Measurements from ENCODE around the gene TSPAN19. TPM values are rescaled to one million over a fixed set of nuclear protein-coding genes. Genes with fewer than 3 reads are reported as not detected.
"Not testable (repeated sequence)": the region's sequence is repeated elsewhere in the genome, so short reads cannot be mapped to it uniquely, and the experiment has no call there.

TSPAN19 gene
- total and polyA plus RNA-seq, 8 donors: 0.15 to 0.57 (median 0.44) TPM; not detected in 4

DNA sequence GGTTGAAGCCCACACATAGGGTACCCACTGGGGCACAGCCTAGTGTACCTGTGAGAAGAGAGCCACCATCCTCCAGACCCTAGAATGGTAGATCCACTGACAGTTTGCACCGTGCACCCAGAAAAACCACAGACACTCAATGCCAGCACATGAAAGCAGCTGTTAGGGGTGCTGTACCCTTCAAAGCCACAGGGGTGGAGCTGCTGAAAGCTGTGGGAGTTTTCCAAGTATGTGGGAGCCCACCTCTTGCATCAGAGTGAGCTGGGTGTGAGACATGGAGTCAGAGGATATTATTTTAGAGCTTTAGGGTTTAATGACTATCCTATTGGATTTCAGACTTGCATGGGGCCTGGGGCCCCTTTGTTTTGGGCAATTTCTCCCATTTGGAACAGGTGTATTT, 30.5 kb downstream of the TSPAN19 start:
- intact Hi-C loops (cut with DNase I): no loop called here

DNA sequence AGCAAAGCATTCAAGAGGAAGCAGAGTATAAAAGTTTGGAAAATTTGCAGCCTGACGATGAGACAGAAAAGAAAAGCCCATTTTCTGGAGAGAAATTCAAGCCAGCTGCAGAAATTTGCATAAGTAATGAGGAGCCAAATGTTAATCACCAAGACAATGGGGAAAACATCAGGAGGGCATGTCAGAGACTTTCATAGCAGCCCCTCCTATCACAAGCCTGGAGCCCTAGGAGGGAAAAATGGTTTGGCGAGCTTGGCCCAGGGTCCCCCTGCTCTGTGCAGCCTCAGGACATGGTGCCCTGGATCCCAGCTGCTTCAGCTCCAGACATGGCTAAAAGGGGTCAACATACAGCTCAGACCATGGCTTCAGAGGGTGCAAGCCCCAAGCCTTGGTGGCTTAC, 31.0 kb downstream of the TSPAN19 start:
- H3K4me1 ChIP-seq; H3K4me3 ChIP-seq; ATAC-seq; H3K27ac ChIP-seq; H3K36me3 ChIP-seq; DNase-seq; H3K9me3 ChIP-seq; intact Hi-C loops (cut with DNase I); H3K27me3 ChIP-seq; FAIRE-seq: not testable (repeated sequence)
- WGBS, 2 donors: 74 to 95% methylated on average over 2 of the region's 2 CpGs

More for the DNA sequence above, 30.5 kb downstream of the TSPAN19 start:
- FAIRE-seq: no peak
- no peaks in the 10 kb centered on the region for H3K4me1 ChIP-seq
- ATAC-seq: no peak
- TF ChIP-seq, protein P1, sequence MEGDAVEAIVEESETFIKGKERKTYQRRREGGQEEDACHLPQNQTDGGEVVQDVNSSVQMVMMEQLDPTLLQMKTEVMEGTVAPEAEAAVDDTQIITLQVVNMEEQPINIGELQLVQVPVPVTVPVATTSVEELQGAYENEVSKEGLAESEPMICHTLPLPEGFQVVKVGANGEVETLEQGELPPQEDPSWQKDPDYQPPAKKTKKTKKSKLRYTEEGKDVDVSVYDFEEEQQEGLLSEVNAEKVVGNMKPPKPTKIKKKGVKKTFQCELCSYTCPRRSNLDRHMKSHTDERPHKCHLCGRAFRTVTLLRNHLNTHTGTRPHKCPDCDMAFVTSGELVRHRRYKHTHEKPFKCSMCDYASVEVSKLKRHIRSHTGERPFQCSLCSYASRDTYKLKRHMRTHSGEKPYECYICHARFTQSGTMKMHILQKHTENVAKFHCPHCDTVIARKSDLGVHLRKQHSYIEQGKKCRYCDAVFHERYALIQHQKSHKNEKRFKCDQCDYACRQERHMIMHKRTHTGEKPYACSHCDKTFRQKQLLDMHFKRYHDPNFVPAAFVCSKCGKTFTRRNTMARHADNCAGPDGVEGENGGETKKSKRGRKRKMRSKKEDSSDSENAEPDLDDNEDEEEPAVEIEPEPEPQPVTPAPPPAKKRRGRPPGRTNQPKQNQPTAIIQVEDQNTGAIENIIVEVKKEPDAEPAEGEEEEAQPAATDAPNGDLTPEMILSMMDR (IDR thresholded peaks at IDR 0.05): no peak
- no peaks in the 10 kb centered on the region for H3K9me3 ChIP-seq
- H3K36me3 ChIP-seq: no peaks in the 10 kb centered on the region
- DNase-seq: no peak
- no peak overlapping the region for H3K4me3 ChIP-seq
- H3K27me3 ChIP-seq: no peaks in the 10 kb centered on the region
- WGBS, 2 donors: 88 to 92% methylated on average over 1 of the region's 1 CpG
- H3K27ac ChIP-seq: no peak overlapping the region

DNA sequence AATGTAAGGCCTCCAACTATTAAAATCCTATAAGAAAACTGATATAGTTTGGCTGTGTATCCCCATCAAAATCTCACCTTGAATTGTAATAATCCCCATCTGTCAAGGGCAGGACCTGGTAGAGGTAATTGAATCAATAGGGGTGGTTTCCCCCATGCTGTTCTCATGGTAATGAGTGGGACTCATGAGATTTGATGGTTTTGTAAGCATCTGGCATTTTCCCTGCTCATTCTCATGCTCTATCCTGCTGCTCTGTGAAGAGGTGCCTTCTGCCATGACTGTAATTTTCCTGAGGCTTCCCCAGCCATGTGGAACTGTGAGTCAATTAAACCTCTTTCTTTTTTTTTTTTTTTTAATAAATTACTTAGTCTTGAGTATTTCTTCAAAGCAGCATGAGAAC, 31.9 kb downstream of the TSPAN19 start:
- no peak for FAIRE-seq

DNA sequence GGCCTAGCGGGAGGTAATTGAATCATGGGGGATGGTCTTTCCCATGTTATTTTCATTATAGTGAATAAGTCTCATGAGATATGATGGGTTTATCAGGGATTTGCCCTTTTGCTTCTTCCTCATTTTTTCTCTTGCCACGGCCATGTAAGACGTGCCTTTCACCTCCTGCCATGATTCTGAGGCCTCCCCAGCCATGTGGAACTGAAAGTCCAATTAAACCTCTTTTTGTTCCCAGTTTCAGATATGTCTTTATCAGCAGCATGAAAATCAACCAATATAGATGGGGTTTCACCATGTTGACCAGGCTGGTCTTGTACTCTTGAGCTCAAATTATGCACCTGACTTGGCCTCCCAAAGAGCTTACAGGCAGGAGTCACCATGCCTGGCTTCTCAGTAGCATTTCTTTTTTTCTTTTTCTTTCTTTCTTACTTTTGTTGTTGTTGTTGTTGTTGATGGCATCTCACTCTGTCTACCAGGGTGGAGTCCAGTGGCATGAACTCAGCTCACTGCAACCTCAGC, 33.2 kb downstream of the TSPAN19 start:
- no peaks in the 10 kb centered on the region for H3K4me1 ChIP-seq
- intact Hi-C loops (cut with DNase I): no loop called here
- no peaks in the 10 kb centered on the region for H3K36me3 ChIP-seq
- H3K27me3 ChIP-seq: no peaks in the 10 kb centered on the region
- no peak for FAIRE-seq
- no peak for ATAC-seq
- H3K9me3 ChIP-seq: no peaks in the 10 kb centered on the region
- H3K27ac ChIP-seq: no peak overlapping the region
- TF ChIP-seq, protein P1 (IDR thresholded peaks at IDR 0.05): no peak
- H3K4me3 ChIP-seq: no peak overlapping the region
- WGBS, 2 donors: 76 to 89% methylated on average over 3 of the region's 3 CpGs
- DNase-seq: no peak

More for the DNA sequence above, 31.9 kb downstream of the TSPAN19 start:
- H3K4me3 ChIP-seq: no peak overlapping the region
- no peak for ATAC-seq
- no peak for DNase-seq
- TF ChIP-seq, protein P1 (IDR thresholded peaks at IDR 0.05): no peak
- no peaks in the 10 kb centered on the region for H3K9me3 ChIP-seq
- H3K4me1 ChIP-seq: no peaks in the 10 kb centered on the region
- H3K27me3 ChIP-seq: no peaks in the 10 kb centered on the region
- intact Hi-C loops (cut with DNase I): no loop called here
- no peak overlapping the region for H3K27ac ChIP-seq
- no peaks in the 10 kb centered on the region for H3K36me3 ChIP-seq

DNA sequence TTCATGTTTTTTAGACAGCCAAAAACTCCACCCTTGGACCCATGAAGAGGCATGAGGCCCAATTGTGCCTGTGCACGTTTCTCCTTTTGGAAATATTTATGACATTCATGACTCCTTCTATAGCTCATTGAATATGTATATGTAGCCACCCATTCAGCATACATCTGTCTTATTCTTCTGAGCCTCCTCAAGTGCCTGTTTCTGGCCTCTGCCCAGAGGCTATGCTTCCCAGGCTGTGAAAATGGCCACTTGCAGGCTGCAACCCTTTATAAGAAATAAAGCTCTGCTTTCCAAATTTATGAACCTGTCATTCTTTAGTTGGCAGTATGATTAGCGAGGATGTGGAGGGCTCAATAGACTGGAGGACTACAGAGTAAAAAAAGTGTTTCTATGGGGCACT, 35.3 kb downstream of the TSPAN19 start:
- H3K36me3 ChIP-seq: no peaks in the 10 kb centered on the region
- no peak for ATAC-seq
- no peak overlapping the region for H3K4me3 ChIP-seq
- H3K27me3 ChIP-seq: no peaks in the 10 kb centered on the region
- TF ChIP-seq, protein P1 (IDR thresholded peaks at IDR 0.05): no peak
- DNase-seq: no peak
- no peak for FAIRE-seq
- intact Hi-C loops (cut with DNase I): no loop called here
- H3K4me1 ChIP-seq: no peaks in the 10 kb centered on the region
- 69 to 75% methylated on average over 2 of the region's 2 CpGs for WGBS, 2 donors
- no peaks in the 10 kb centered on the region for H3K9me3 ChIP-seq
- no peak overlapping the region for H3K27ac ChIP-seq

Measured in pancreas (tissue), 10 donors.